KOPT-K1 (cell line): Measurements from ENCODE around the gene RCOR1.
"Not testable (repeated sequence)": the region's sequence is repeated elsewhere in the genome, so short reads cannot be mapped to it uniquely, and the experiment has no call there.

ENCODE experiments used
- H3K27ac ChIP-seq: fragments of 200-600 bp; sonication (generic); 2 replicates; pipeline ENCODE4 v1.5.1; 2016; ENCODE audit warnings: antibody characterized with exemption, mild to moderate bottlenecking, low read depth, low read length; ENCODE audit not compliant: poor library complexity, severe bottlenecking
- H3K36me3 ChIP-seq: fragments of 200-600 bp; sonication (generic); 2 replicates; pipeline ENCODE4 v1.5.1; 2017; ENCODE audit warnings: antibody characterized with exemption, mild to moderate bottlenecking, low read length, moderate library complexity; ENCODE audit not compliant: insufficient read depth
- H3K9me3 ChIP-seq: fragments of 200-600 bp; sonication (generic); 2 replicates; pipeline ENCODE4 v1.5.1; 2017; ENCODE audit warnings: antibody characterized with exemption, low read length, mild to moderate bottlenecking; ENCODE audit not compliant: insufficient read depth, poor library complexity, severe bottlenecking

RCOR1 gene

GRCh38 chr14:102594514-102595175 lies 2.2 kb downstream of the RCOR1 start:
- H3K36me3 ChIP-seq, result peaks cover 25% of the 10 kb centered on the region
- H3K27ac ChIP-seq, result no peak overlapping the region
- H3K9me3 ChIP-seq, result no peaks in the 10 kb centered on the region

GRCh38 chr14:102601378-102601925 lies 9.0 kb downstream of the RCOR1 start:
- H3K36me3 ChIP-seq, result peaks cover 24% of the 10 kb centered on the region

GRCh38 chr14:102602421-102603292 lies 10.2 kb downstream of the RCOR1 start:
- H3K36me3 ChIP-seq, result peaks cover 21% of the 10 kb centered on the region
- no peak overlapping the region for H3K27ac ChIP-seq
- H3K9me3 ChIP-seq, result no peaks in the 10 kb centered on the region

More at GRCh38 chr14:102601378-102601925, 9.0 kb downstream of the RCOR1 start:
- no peaks in the 10 kb centered on the region for H3K9me3 ChIP-seq
- no peak overlapping the region for H3K27ac ChIP-seq

GRCh38 chr14:102603293-102603907 lies 11.0 kb downstream of the RCOR1 start:
- Histone ChIP-seq H3K9me3 (no peaks in the 10 kb centered on the region), H3K27ac (no peak overlapping the region), H3K36me3 (peaks cover 21% of the 10 kb centered on the region)

DNA sequence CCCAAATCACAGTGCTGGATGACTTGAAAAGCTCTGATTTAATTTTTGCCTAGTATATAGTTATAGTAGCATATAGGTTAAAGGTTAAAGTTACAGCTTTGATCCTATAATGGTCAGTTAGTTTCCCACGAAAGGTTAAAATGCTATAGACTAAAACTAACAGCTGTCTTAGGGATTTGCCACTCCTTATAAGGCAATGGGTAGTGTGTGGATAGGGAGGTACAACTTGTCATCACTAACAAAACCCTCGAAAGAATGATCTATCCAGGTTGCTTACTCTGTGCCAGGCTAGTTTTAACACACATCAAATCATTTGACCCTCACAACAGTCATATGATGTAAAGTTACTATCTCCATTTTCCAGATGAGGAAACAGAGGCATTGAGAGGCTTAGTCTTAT lies 11.7 kb downstream of the RCOR1 start:
- Histone ChIP-seq H3K27ac (no peak overlapping the region), H3K36me3 (peaks cover 18% of the 10 kb centered on the region), H3K9me3 (no peaks in the 10 kb centered on the region)

- Histone ChIP-seq H3K36me3 (peaks cover 19% of the 10 kb centered on the region), H3K27ac (no peak overlapping the region), H3K9me3 (no peaks in the 10 kb centered on the region)
Observed at GRCh38 chr14:102605029-102605428, 12.6 kb downstream of the RCOR1 start.

DNA sequence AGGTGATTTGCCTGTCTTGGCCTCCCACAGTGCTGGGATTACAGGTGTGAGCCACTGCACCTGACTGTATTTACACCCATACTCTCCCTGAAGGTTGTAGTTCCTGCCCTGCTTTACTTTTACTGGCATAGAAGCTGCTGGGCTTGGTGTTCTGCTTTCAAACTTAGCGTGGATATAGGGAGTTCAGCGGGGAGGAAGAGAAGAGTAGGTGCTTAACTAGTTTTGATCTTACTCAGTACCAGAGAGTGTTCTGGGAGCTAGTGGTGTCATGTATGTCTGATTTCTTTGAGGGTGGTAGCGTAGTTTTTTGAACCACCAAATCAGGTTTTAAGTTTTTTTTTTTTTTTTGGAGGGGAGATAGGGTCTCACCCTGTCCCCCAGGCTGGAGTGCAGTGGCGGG lies 13.8 kb downstream of the RCOR1 start:
- no peaks in the 10 kb centered on the region for H3K9me3 ChIP-seq
- H3K36me3 ChIP-seq, result peaks cover 19% of the 10 kb centered on the region
- no peak overlapping the region for H3K27ac ChIP-seq

GRCh38 chr14:102608064-102608446 lies 15.6 kb downstream of the RCOR1 start:
- no peaks in the 10 kb centered on the region for H3K9me3 ChIP-seq
- H3K36me3 ChIP-seq, result peaks cover 31% of the 10 kb centered on the region
- no peak overlapping the region for H3K27ac ChIP-seq

DNA sequence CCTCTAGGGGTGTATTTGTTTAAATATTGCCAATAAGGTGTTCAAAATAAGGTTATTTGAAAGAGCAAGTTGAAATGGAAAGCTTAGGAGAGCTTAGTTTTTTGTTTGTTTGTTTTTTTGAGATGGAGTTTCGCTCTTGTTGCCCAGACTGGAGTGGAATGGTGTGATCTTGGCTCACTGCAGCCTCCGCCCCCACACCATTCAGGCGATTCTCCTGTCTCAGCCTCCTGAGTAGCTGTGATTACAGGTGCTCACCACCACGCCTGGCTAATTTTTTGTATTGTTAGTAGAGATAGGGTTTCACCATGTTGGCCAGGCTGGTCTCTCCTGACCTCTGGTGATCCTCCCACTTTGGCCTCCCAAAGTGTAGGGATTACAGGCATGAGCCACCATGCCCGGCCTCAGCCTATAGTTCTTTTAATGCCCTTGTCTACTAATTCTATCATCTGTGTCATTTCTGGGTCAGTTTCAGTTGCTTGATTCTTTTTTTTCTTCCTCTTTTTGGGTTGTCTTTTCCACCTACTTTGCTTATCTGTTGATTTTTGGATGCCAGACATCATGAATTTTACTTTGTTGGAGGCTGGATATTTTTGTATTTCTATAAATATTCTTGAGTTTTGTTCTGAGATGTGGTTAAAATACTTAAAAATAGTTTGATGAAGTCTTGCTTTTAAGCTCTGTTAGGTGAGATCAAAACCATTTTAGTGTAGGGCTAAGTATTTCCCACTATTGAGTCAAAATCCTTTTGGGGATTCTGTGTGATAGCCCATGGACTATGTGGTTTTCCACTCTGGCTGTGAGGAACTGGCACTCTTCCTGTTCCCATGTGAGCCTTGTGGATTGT lies 18.7 kb downstream of the RCOR1 start:
- Histone ChIP-seq H3K9me3 (no peaks in the 10 kb centered on the region), H3K27ac (no peak overlapping the region), H3K36me3 (peaks cover 33% of the 10 kb centered on the region)

- H3K36me3 ChIP-seq, result peaks cover 19% of the 10 kb centered on the region
- H3K9me3 ChIP-seq, result no peaks in the 10 kb centered on the region
- no peak overlapping the region for H3K27ac ChIP-seq
Observed at GRCh38 chr14:102616318-102616717, 23.9 kb downstream of the RCOR1 start.

- Histone ChIP-seq H3K9me3 (no peaks in the 10 kb centered on the region), H3K36me3 (peaks cover 17% of the 10 kb centered on the region), H3K27ac (no peak overlapping the region)
Observed at GRCh38 chr14:102616799-102617198, 24.4 kb downstream of the RCOR1 start.

DNA sequence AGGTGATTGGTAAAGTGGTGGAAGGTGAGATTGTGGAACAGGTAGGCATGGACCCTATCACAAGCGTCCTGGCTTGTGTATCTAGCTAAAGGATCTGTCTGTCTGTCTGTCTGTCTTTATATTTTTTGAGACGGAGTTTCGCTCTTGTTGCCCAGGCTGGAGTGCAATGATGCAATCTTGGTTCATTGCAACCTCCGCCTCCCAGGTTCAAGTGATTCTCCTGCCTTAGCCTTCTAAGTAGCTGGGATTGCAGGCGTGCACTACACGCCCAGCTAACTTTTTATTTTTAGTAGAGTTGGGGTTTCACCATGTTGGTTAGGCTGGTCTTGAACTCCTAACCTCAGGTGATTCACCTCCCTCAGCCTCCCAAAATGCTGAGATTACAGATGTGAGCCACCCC lies 26.6 kb downstream of the RCOR1 start:
- H3K36me3 ChIP-seq, H3K9me3 ChIP-seq, H3K27ac ChIP-seq: not testable (repeated sequence)

DNA sequence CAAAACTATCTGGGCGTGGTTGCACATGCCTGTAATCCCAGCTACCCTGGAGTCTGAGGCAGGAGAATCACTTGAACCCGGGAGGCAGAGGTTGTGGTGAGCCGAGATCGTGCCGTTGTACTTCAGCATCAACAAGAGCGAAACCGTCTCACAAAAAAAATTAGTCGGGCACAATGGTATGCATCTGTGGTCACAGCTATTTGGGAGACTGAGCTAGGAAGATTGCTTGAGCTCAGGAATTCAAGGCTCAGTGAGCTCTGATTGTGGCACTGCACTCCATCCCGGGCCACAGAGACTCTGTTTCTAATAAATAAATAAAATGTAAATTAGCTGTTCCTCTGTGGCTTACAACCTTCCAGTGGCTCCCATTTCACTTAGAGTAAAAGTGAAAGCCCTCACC lies 28.0 kb downstream of the RCOR1 start:
- H3K36me3 ChIP-seq, result peaks cover 7% of the 10 kb centered on the region; the same call in 1 of the 2 replicates
- H3K27ac ChIP-seq, result no peak overlapping the region
- H3K9me3 ChIP-seq, result no peaks in the 10 kb centered on the region

GRCh38 chr14:102622262-102622885 lies 29.9 kb downstream of the RCOR1 start:
- Histone ChIP-seq H3K36me3 (no peaks in the 10 kb centered on the region), H3K27ac (no peak overlapping the region), H3K9me3 (no peaks in the 10 kb centered on the region)
